ENCODE results near the gene VSTM4. TPM values are rescaled to one million over a fixed set of nuclear protein-coding genes. Genes with fewer than 3 reads are reported as not detected.

VSTM4 gene
- polyA plus RNA-seq, 1 experiment: 4.4 TPM

GRCh38 chr10:49096890-49097445 is 18.4 kb downstream of the VSTM4 start:
- no peaks in the 10 kb centered on the region for H3K36me3 ChIP-seq (ENCODE audit: control insufficient read depth, insufficient read depth, low read length)
- no peak for TF ChIP-seq CTCF (IDR thresholded peaks at IDR 0.05; ENCODE audit: insufficient read depth, low read depth, low read length)
- POLR2A ChIA-PET: no interaction called here
- DNase-seq (ENCODE audit: low read depth): no peak
- H3K4me3 ChIP-seq (ENCODE audit: low read depth, low read length): no peak overlapping the region
- H3K27me3 ChIP-seq (ENCODE audit: control insufficient read depth, insufficient read depth, low read length): no peaks in the 10 kb centered on the region; the same call in 1 of the 2 replicates
- CTCF ChIA-PET: no interaction called here

- POLR2A ChIA-PET: no interaction called here
- CTCF ChIA-PET: no interaction called here
- no peak for TF ChIP-seq CTCF (IDR thresholded peaks at IDR 0.05; ENCODE audit: insufficient read depth, low read depth, low read length)
- no peak overlapping the region for H3K4me3 ChIP-seq (ENCODE audit: low read depth, low read length)
- peaks cover 1% of the 10 kb centered on the region; the same call in 1 of the 2 replicates for H3K27me3 ChIP-seq (ENCODE audit: control insufficient read depth, insufficient read depth, low read length)
- no peak for DNase-seq (ENCODE audit: low read depth)
- H3K36me3 ChIP-seq (ENCODE audit: control insufficient read depth, insufficient read depth, low read length): no peaks in the 10 kb centered on the region
These were observed 20.7 kb downstream of the VSTM4 start for GRCh38 chr10:49094646-49095045.

DNA sequence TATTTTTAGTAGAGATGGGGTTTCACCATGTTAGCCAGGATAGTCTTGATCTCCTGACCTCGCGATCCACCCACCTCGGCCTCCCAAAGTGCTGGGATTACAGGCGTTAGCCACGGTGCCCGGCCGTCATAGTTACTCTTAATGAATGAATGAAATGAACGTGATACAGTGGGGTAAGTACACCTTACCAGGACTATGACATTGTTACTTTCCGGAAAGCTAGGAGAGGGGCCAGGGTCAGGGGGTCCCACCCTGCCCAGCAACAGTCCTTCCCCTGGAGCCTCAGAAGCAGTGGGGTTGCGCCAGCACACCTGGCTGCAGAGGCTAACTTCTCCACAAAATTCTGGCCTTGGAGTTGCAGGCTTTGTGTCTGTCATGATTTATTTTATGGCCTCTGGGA is 21.4 kb downstream of the VSTM4 start:
- ChIA-PET POLR2A (no interaction called here), CTCF (no interaction called here)
- H3K36me3 ChIP-seq (ENCODE audit: control insufficient read depth, insufficient read depth, low read length): no peaks in the 10 kb centered on the region
- TF ChIP-seq CTCF (IDR thresholded peaks at IDR 0.05; ENCODE audit: insufficient read depth, low read depth, low read length): no peak
- peaks cover 1% of the 10 kb centered on the region; the same call in 1 of the 2 replicates for H3K27me3 ChIP-seq (ENCODE audit: control insufficient read depth, insufficient read depth, low read length)
- no peak overlapping the region for H3K4me3 ChIP-seq (ENCODE audit: low read depth, low read length)
- no peak for DNase-seq (ENCODE audit: low read depth)

GRCh38 chr10:49092477-49092876 is 22.8 kb downstream of the VSTM4 start:
- ChIA-PET POLR2A (no interaction called here), CTCF (no interaction called here)
- Histone ChIP-seq H3K36me3 (ENCODE audit: control insufficient read depth, insufficient read depth, low read length) (no peaks in the 10 kb centered on the region), H3K4me3 (ENCODE audit: low read depth, low read length) (no peak overlapping the region), H3K27me3 (ENCODE audit: control insufficient read depth, insufficient read depth, low read length) (0 out of 2 replicates have a peak, but pooled peaks cover 1% of the 10 kb centered on the region)
- no peak for DNase-seq (ENCODE audit: low read depth)
- TF ChIP-seq CTCF (IDR thresholded peaks at IDR 0.05; ENCODE audit: insufficient read depth, low read depth, low read length): no peak

- H3K27me3 ChIP-seq (ENCODE audit: control insufficient read depth, insufficient read depth, low read length): 0 out of 2 replicates have a peak, but pooled peaks cover 1% of the 10 kb centered on the region
- no peak for DNase-seq (ENCODE audit: low read depth)
- POLR2A ChIA-PET: no interaction called here
- H3K4me3 ChIP-seq (ENCODE audit: low read depth, low read length): no peak overlapping the region
- TF ChIP-seq CTCF (IDR thresholded peaks at IDR 0.05; ENCODE audit: insufficient read depth, low read depth, low read length): no peak
- no peaks in the 10 kb centered on the region for H3K36me3 ChIP-seq (ENCODE audit: control insufficient read depth, insufficient read depth, low read length)
- CTCF ChIA-PET: interaction anchor here (2.1 kb wide), 1 partner anchor 12 kb away, joined by 5 read pairs; no protein-coding TSS in a partner anchor
These were observed 23.7 kb downstream of the VSTM4 start for GRCh38 chr10:49091450-49092210.
